Erythroblast (primary cell): Measurements from ENCODE around the gene NEB.
"Not testable (repeated sequence)": the region's sequence is repeated elsewhere in the genome, so short reads cannot be mapped to it uniquely, and the experiment has no call there.

ENCODE experiments used
- DNase-seq, 2 experiments: peaks; one replicate each; lab custom pipeline; 2025; lab: John Stamatoyannopoulos, UW
- GATA1 ChIP-seq: IDR thresholded peaks from 2 replicates; pipeline ENCODE4 v1.6.1; 2011; ENCODE audit warnings: low read depth, mild to moderate bottlenecking, control low read depth, low read length, moderate library complexity
- POLR2A ChIP-seq: IDR thresholded peaks from 2 replicates; pipeline ENCODE4 v1.6.1; 2011; ENCODE audit warnings: mild to moderate bottlenecking, low read length

The NEB gene

GRCh38 chr2:151729837-151730236, 4.4 kb downstream of the NEB start:
- no peak for TF ChIP-seq POLR2A
- TF ChIP-seq GATA1, result no peak
- no peak for DNase-seq

- TF ChIP-seq GATA1 (no peak), POLR2A (no peak)
- DNase-seq, result no peak
Observed at GRCh38 chr2:151729415-151729811, 4.9 kb downstream of the NEB start.

DNA sequence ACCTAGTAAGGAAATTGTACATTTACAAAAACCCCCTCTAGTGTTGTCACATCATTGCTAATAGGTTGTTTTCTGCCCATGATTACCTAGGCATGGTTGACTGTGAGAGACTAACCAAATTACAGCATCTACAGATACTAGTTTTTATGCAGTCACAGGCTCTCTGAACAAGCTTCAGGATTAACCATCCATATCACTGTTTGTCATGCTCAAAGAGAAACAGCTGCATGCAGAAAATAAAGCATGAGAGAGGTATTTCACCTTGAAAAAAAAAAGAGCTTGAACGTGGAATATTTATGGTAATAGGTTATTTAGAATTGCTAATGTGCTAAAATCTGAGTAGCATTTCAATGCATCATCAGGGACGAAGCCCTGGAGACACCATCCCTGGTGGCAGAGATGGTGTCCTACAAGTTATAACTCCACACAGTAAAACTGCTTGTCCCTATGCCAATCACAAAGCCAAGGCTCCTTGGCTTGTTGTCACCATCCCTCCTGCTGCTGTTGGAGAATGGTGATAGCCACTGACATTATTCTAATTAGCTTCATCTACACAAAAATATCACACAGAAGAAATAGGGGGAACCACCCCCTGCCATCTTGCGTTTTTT, 5.4 kb downstream of the NEB start:
- no peak for TF ChIP-seq GATA1
- TF ChIP-seq POLR2A, result no peak
- DNase-seq, result no peak

GRCh38 chr2:151727593-151728552, 6.4 kb downstream of the NEB start:
- no peak for DNase-seq
- TF ChIP-seq POLR2A (no peak), GATA1 (no peak)

GRCh38 chr2:151721161-151721560, 13.1 kb downstream of the NEB start:
- DNase-seq, result no peak
- TF ChIP-seq POLR2A, result no peak
- TF ChIP-seq GATA1, result no peak

- no peak for TF ChIP-seq POLR2A
- TF ChIP-seq GATA1, result no peak
- DNase-seq, result no peak
Observed at GRCh38 chr2:151720521-151720920, 13.8 kb downstream of the NEB start.

- TF ChIP-seq POLR2A, result no peak
- DNase-seq, result no peak
Observed at GRCh38 chr2:151718796-151719195, 15.5 kb downstream of the NEB start.

GRCh38 chr2:151718247-151718646, 16.0 kb downstream of the NEB start:
- DNase-seq, result no peak
- TF ChIP-seq GATA1 (no peak), POLR2A (no peak)

DNA sequence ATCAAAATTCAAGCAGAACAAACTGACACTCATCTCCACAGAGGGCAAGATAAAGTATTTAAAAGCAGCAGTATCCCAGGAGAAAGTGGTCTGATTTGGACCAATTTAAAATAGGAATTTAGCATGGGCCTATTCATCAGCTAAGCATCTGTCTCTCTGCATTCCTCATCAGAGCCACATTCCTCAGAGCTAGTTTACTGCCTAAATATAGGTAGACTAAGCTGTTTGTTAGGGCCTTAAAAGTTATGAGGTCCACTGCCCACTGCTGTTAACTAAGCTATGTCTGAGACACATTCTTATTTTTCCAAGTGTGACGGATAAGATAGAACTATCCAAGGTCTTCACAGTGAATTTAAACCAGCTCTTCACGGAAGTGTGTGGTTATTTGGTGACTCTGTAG, 17.6 kb downstream of the NEB start:
- no peak for TF ChIP-seq GATA1
- TF ChIP-seq POLR2A, result no peak

GRCh38 chr2:151713291-151713903, 20.9 kb downstream of the NEB start:
- TF ChIP-seq POLR2A (no peak), GATA1 (no peak)
- no peak for DNase-seq

More for the DNA sequence above, 17.6 kb downstream of the NEB start:
- DNase-seq, result no peak

DNA sequence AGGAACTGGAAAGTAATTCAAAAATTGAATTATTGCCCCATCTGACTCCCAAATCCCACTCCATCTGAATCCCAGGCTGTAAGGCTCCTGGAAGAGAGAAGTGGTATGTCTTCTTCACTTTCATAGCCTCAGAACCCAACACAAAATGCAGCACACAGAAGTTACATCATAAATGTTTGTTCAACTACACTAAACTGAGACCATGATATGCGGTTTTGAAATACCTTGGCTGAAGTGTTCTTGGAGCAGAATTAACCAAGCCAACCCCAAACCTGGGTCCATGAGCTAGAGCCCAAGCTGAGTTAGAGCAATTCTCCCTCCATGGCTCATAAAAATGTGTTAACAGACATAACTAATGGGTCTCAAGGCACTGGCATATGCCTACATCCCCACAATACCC, 23.3 kb downstream of the NEB start:
- no peak for DNase-seq
- no peak for TF ChIP-seq POLR2A
- no peak for TF ChIP-seq GATA1

DNA sequence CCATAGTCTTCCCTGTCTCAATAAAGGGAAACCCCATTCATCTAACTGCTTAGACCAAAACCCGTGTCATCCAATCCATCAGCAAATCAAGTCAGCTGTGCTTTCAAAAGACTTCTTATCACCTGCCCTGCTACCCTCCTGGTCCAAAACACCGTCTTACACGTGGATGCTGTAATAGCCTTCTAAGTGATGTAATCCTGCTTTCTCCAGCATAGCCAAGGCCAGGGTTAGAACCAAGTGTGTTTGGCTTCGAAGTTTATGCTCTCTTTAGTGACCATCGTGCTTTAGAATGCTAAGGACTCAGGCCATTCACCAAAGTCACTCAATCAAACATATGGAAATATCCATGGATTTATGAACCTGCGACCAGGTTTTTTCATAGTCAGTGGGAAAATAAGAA, 25.5 kb downstream of the NEB start:
- TF ChIP-seq POLR2A, result no peak
- no peak for TF ChIP-seq GATA1
- no peak for DNase-seq

DNA sequence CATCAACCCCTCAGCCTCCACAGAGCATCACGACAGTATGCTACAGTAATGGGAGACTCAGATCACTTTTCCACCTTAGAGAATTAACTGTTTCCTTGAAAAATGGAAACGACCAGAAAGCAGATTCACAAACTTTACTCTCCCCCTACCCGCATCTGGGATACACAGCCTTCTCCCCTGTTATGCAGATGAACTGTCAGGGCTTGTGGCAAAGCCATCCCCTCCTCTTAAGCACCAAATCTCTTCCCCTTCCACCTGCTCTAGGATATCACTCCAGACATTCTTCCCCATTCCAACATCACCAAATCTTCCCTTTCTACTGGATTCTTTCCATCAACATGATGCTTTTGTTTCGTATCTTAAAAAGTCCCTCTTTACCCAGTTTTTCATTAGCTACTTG, 26.4 kb downstream of the NEB start:
- DNase-seq, result no peak
- TF ChIP-seq POLR2A (no peak), GATA1 (no peak)

DNA sequence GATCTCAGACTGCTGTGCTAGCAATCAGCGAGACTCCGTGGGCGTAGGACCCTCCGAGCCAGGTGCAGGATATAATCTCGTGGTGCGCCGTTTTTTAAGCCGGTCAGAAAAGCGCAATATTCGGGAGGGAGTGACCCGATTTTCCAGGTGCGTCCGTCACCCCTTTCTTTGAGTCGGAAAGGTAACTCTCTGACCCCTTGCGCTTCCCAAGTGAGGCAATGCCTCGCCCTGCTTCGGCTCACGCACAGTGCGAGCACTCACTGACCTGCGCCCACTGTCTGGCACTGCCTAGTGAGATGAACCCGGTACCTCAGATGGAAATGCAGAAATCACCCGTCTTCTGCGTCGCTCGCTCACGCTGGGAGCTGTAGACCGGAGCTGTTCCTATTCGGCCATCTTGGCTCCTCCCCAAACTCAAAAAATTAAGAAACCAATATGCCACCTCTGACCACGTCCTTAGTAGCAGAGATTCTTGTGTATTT, 29.8 kb downstream of the NEB start:
- not testable (repeated sequence) for DNase-seq

DNA sequence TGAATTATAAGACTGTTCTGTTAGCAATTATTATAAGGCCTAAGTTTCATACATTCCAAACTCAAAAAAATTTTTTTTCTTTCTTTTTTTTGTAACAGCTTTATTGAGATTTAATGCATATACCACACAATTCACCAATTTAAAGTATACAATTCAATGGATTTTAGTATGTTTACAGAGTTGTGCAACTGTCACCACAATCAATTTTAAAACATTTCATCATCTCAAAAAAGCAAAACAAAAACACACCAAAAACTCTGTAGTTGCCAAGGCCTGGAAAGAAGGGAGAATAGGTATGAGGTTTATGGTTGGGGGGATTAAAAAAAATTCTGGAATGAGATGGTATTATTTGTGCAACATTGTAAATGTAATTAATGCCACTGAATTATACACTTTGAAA, 36.1 kb downstream of the NEB start:
- not testable (repeated sequence) for DNase-seq
